Neural cell (in vitro differentiated cells): Measurements from ENCODE around the gene TET1. TPM values are rescaled to one million over a fixed set of nuclear protein-coding genes. Genes with fewer than 3 reads are reported as not detected.

ENCODE experiments used
- H2AFZ ChIP-seq: fragments of 200-600, 300-800 bp; sonication (generic), shearing (Covaris generic); 2 replicates; pipeline ENCODE4 v1.6.0; 2014; ENCODE audit warnings: low read depth, mild to moderate bottlenecking, antibody characterized with exemption, low read length, moderate library complexity
- H3F3A ChIP-seq: fragments of 200-600 bp; shearing (Covaris generic); 2 replicates; pipeline ENCODE4 v1.6.1; 2016; ENCODE audit warnings: mild to moderate bottlenecking, moderate library complexity, mixed read lengths, antibody characterized with exemption, low read length; ENCODE audit not compliant: insufficient read depth, poor library complexity, severe bottlenecking
- H3K27ac ChIP-seq: fragments of 200-600, 300-800 bp; sonication (generic), shearing (Covaris generic); 2 replicates; pipeline ENCODE4 v1.5.1; 2014; ENCODE audit warnings: mild to moderate bottlenecking, low read length, moderate library complexity
- H3K27me3 ChIP-seq: fragments of 300-800, 200-600 bp; sonication (generic), shearing (Covaris generic); 2 replicates; pipeline ENCODE4 v1.6.0; 2014; ENCODE audit warnings: mild to moderate bottlenecking, low read depth, low read length, moderate library complexity; ENCODE audit not compliant: insufficient read depth
- H3K36me3 ChIP-seq: fragments of 300-800, 200-600 bp; sonication (generic), shearing (Covaris generic); 2 replicates; pipeline ENCODE4 v1.5.1; 2014; ENCODE audit warnings: mild to moderate bottlenecking, antibody characterized with exemption, low read length, moderate library complexity; ENCODE audit not compliant: insufficient read depth
- H3K4me2 ChIP-seq: fragments of 300-800, 200-600 bp; sonication (generic), shearing (Covaris generic); 2 replicates; pipeline ENCODE4 v1.6.0; 2014; ENCODE audit warnings: mild to moderate bottlenecking, low read length
- H3K4me3 ChIP-seq: fragments of 300-800, 200-600 bp; sonication (generic), shearing (Covaris generic); 2 replicates; pipeline ENCODE4 v1.5.1; 2014; ENCODE audit warnings: mild to moderate bottlenecking, low read length, moderate library complexity
- H3K79me2 ChIP-seq: fragments of 200-600 bp; shearing (Covaris generic); replicated peaks from 2 replicates; pipeline ENCODE4 v1.6.0; 2014; ENCODE audit warnings: mild to moderate bottlenecking, low read length, moderate library complexity; ENCODE audit not compliant: insufficient read depth
- H3K9ac ChIP-seq: fragments of 300-800, 200-600 bp; sonication (generic), shearing (Covaris generic); 2 replicates; pipeline ENCODE4 v1.6.1; 2016; ENCODE audit warnings: mild to moderate bottlenecking, low read length, mixed read lengths
- H3K9me2 ChIP-seq: fragments of 200-600 bp; shearing (Covaris generic); 2 replicates; pipeline ENCODE4 v1.6.1; 2016; ENCODE audit warnings: mild to moderate bottlenecking, low read length, mixed read lengths; ENCODE audit not compliant: insufficient read depth
- H3K9me3 ChIP-seq: fragments of 200-600, 300-800 bp; sonication (generic), shearing (Covaris generic); 2 replicates; pipeline ENCODE4 v1.6.1; 2016; ENCODE audit warnings: mild to moderate bottlenecking, mixed run types, low read length, moderate library complexity, mixed read lengths
- H4K20me1 ChIP-seq: fragments of 200-600 bp; shearing (Covaris generic); 2 replicates; pipeline ENCODE4 v1.6.1; 2016; ENCODE audit warnings: mild to moderate bottlenecking, mixed run types; ENCODE audit not compliant: insufficient read depth
- CTCF ChIP-seq: fragments of 450-650 bp; IDR thresholded peaks from 2 replicates; pipeline ENCODE4 v1.5.1; 2014; ENCODE audit warnings: antibody characterized with exemption, mild to moderate bottlenecking, moderate library complexity; ENCODE audit not compliant: poor library complexity, severe bottlenecking
- EP300 ChIP-seq: fragments of 450-650 bp; conservative IDR thresholded peaks from 2 replicates; pipeline ENCODE4 v1.6.1; 2014; ENCODE audit warnings: antibody characterized with exemption, mild to moderate bottlenecking, moderate library complexity; ENCODE audit not compliant: poor library complexity, severe bottlenecking
- EZH2 ChIP-seq: fragments of 200-600, 300-800 bp; shearing (Covaris generic), sonication (generic); IDR thresholded peaks from 2 replicates; pipeline ENCODE4 v1.6.1; 2014; ENCODE audit warnings: antibody characterized with exemption, low read length, borderline replicate concordance, mild to moderate bottlenecking; ENCODE audit not compliant: insufficient read depth, poor library complexity, severe bottlenecking
- MXI1 ChIP-seq: fragments of 450-650 bp; conservative IDR thresholded peaks from 2 replicates; pipeline ENCODE4 v1.6.1; 2014; ENCODE audit warnings: antibody characterized with exemption, mild to moderate bottlenecking; ENCODE audit not compliant: poor library complexity, severe bottlenecking
- POLR2AphosphoS5 ChIP-seq: IDR thresholded peaks from 2 replicates; pipeline ENCODE4 v1.6.1; 2012
- RAD21 ChIP-seq: fragments of 450-650 bp; conservative IDR thresholded peaks from 2 replicates; pipeline ENCODE4 v1.6.1; 2014; ENCODE audit warnings: antibody characterized with exemption, mild to moderate bottlenecking, moderate library complexity
- REST ChIP-seq: IDR thresholded peaks from 2 replicates; pipeline ENCODE4 v1.6.1; 2012; ENCODE audit warnings: borderline replicate concordance
- SMC3 ChIP-seq: fragments of 450-650 bp; conservative IDR thresholded peaks from 2 replicates; pipeline ENCODE4 v1.6.1; 2014; ENCODE audit warnings: antibody characterized with exemption, mild to moderate bottlenecking, moderate library complexity; ENCODE audit not compliant: poor library complexity
- TAF1 ChIP-seq: IDR thresholded peaks from 2 replicates; pipeline ENCODE4 v1.6.1; 2012; ENCODE audit warnings: low read depth
- polyA plus RNA-seq: library from polyadenylated mRNA; depleted of rRNA; stranded (reverse); fragments of >200 nt; gene quantifications from 2 replicates; pipeline ENCODE4 v1.2.3, GENCODE V29; 2014

The TET1 gene
- polyA plus RNA-seq, 1 donor from 2014 or later = 3.6 TPM

- no peak overlapping the region for H3K27ac ChIP-seq
- no peaks in the 10 kb centered on the region for H3K9me2 ChIP-seq
- no peaks in the 10 kb centered on the region for H3F3A ChIP-seq
- no peak overlapping the region for H2AFZ ChIP-seq
- no peaks in the 10 kb centered on the region for H3K36me3 ChIP-seq
- no peaks in the 10 kb centered on the region for H3K9me3 ChIP-seq
- no peaks in the 10 kb centered on the region for H3K27me3 ChIP-seq
- H3K4me3 ChIP-seq = no peak overlapping the region
- no peak overlapping the region for H3K9ac ChIP-seq
- peaks cover 5% of the 10 kb centered on the region for H3K79me2 ChIP-seq
- peaks cover 3% of the 10 kb centered on the region for H4K20me1 ChIP-seq
- TF ChIP-seq RAD21 = no peak
- no peak for TF ChIP-seq REST
- TF ChIP-seq MXI1 = no peak
- no peak for TF ChIP-seq TAF1
- TF ChIP-seq SMC3 = no peak
- no peak for TF ChIP-seq CTCF
- no peak for TF ChIP-seq POLR2AphosphoS5
- no peak for TF ChIP-seq EZH2
- TF ChIP-seq EP300 = no peak
- no peak overlapping the region for H3K4me2 ChIP-seq
Measured at GRCh38 chr10:68665841-68666240, 105.7 kb downstream of the TET1 start.

GRCh38 chr10:68666280-68666760 is 106.2 kb downstream of the TET1 start:
- no peaks in the 10 kb centered on the region for H3K36me3 ChIP-seq
- TF ChIP-seq POLR2AphosphoS5 (no peak), TAF1 (no peak), SMC3 (no peak), EP300 (no peak), EZH2 (no peak), CTCF (no peak), REST (no peak), RAD21 (no peak), MXI1 (no peak)
- H4K20me1 ChIP-seq = peaks cover 3% of the 10 kb centered on the region
- no peaks in the 10 kb centered on the region for H3F3A ChIP-seq
- H3K9ac ChIP-seq = no peak overlapping the region
- no peaks in the 10 kb centered on the region for H3K9me3 ChIP-seq
- H3K4me2 ChIP-seq = no peak overlapping the region
- H3K79me2 ChIP-seq = peaks cover 5% of the 10 kb centered on the region
- H3K27ac ChIP-seq = no peak overlapping the region
- H2AFZ ChIP-seq = no peak overlapping the region
- H3K4me3 ChIP-seq = no peak overlapping the region
- H3K27me3 ChIP-seq = no peaks in the 10 kb centered on the region
- no peaks in the 10 kb centered on the region for H3K9me2 ChIP-seq
